MM.1S (cell line): Measurements from ENCODE around the gene DYNC1H1.

Experiments used
- CTCF ChIP-seq: fragments of 300-600 bp; sonication (generic); IDR thresholded peaks from 2 replicates; pipeline ENCODE4 v1.5.1; 2016; ENCODE audit warnings: antibody characterized with exemption, low read length, mixed read lengths
- EZH2 ChIP-seq: fragments of 300-600 bp; sonication (generic); optimal IDR thresholded peaks from 2 replicates; pipeline ENCODE3; 2017; ENCODE audit warnings: low read depth, mild to moderate bottlenecking, antibody characterized with exemption, low read length, mixed read lengths

GRCh38 chr14:102095871-102096568, 131.6 kb downstream of the DYNC1H1 start:
- TF ChIP-seq CTCF: no peak
- TF ChIP-seq EZH2: no peak
